IPS-15b (cell line): Measurements from ENCODE around the gene C11orf16.
"Not testable (repeated sequence)": the region's sequence is repeated elsewhere in the genome, so short reads cannot be mapped to it uniquely, and the experiment has no call there.

Source experiments
- H3K27me3 ChIP-seq: one replicate; pipeline ENCODE4 v1.6.1; 2013; ENCODE audit warnings: low read length; ENCODE audit not compliant: control insufficient read depth, insufficient read depth
- H3K36me3 ChIP-seq: one replicate; pipeline ENCODE4 v1.6.1; 2013; ENCODE audit warnings: low read length; ENCODE audit not compliant: control insufficient read depth, insufficient read depth
- H3K4me1 ChIP-seq: one replicate; pipeline ENCODE4 v1.6.1; 2013; ENCODE audit warnings: mild to moderate bottlenecking, low read length; ENCODE audit not compliant: control insufficient read depth, insufficient read depth
- H3K4me3 ChIP-seq: one replicate; pipeline ENCODE4 v1.5.1; 2013; ENCODE audit warnings: low read depth, low read length
- H3K9ac ChIP-seq: one replicate; pipeline ENCODE4 v1.6.1; 2013; ENCODE audit warnings: low read depth, mild to moderate bottlenecking, low read length
- H3K9me3 ChIP-seq: one replicate; pipeline ENCODE4 v1.6.1; 2013; ENCODE audit warnings: mild to moderate bottlenecking, low read length; ENCODE audit not compliant: control insufficient read depth, insufficient read depth

Gene C11orf16

GRCh38 chr11:8911029-8911823 lies 21.5 kb downstream of the C11orf16 start, which contains the start of gene AKIP1:
TSS of gene AKIP1 (plus strand) at chr11:8911189. CDS start at chr11:8911450, 261 bp downstream.
- peak within 1 kb of the TSS; percentile 87 for H3K4me3 ChIP-seq

GRCh38 chr11:8910649-8911026 lies 22.1 kb downstream of the C11orf16 start:
- no peaks in the 10 kb centered on the region for H3K4me1 ChIP-seq
- H3K27me3 ChIP-seq = peaks cover 24% of the 10 kb centered on the region
- no peak overlapping the region for H3K9ac ChIP-seq
- H3K9me3 ChIP-seq = no peaks in the 10 kb centered on the region
- peak overlapping the region; percentile 82 for H3K4me3 ChIP-seq
- no peaks in the 10 kb centered on the region for H3K36me3 ChIP-seq

More at GRCh38 chr11:8911029-8911823, 21.5 kb downstream of the C11orf16 start, which contains the start of gene AKIP1:
- H3K9me3 ChIP-seq = no peaks in the 10 kb centered on the region
- H3K36me3 ChIP-seq = no peaks in the 10 kb centered on the region
- no peaks in the 10 kb centered on the region for H3K4me1 ChIP-seq
- H3K27me3 ChIP-seq = peaks cover 24% of the 10 kb centered on the region
- peak within 1 kb of the TSS; percentile 70 for H3K9ac ChIP-seq

- Histone ChIP-seq H3K36me3 (no peaks in the 10 kb centered on the region), H3K27me3 (peaks cover 24% of the 10 kb centered on the region), H3K9ac (no peak overlapping the region), H3K4me1 (no peaks in the 10 kb centered on the region), H3K9me3 (no peaks in the 10 kb centered on the region), H3K4me3 (no peak overlapping the region)
Observed at GRCh38 chr11:8908099-8908498, 24.6 kb downstream of the C11orf16 start.

GRCh38 chr11:8907116-8907515 lies 25.6 kb downstream of the C11orf16 start:
- no peaks in the 10 kb centered on the region for H3K36me3 ChIP-seq
- H3K4me1 ChIP-seq = no peaks in the 10 kb centered on the region
- peaks cover 24% of the 10 kb centered on the region for H3K27me3 ChIP-seq
- H3K9me3 ChIP-seq = no peaks in the 10 kb centered on the region
- H3K9ac ChIP-seq = no peak overlapping the region
- H3K4me3 ChIP-seq = no peak overlapping the region

- no peaks in the 10 kb centered on the region for H3K4me1 ChIP-seq
- peaks cover 24% of the 10 kb centered on the region for H3K27me3 ChIP-seq
- H3K9me3 ChIP-seq = no peaks in the 10 kb centered on the region
- no peaks in the 10 kb centered on the region for H3K36me3 ChIP-seq
- no peak overlapping the region for H3K4me3 ChIP-seq
- H3K9ac ChIP-seq = no peak overlapping the region
Observed at GRCh38 chr11:8905528-8906165, 27.1 kb downstream of the C11orf16 start.

GRCh38 chr11:8899119-8899753 lies 33.5 kb downstream of the C11orf16 start:
- H3K36me3 ChIP-seq = no peaks in the 10 kb centered on the region
- no peak overlapping the region for H3K4me3 ChIP-seq
- no peaks in the 10 kb centered on the region for H3K27me3 ChIP-seq
- no peaks in the 10 kb centered on the region for H3K9me3 ChIP-seq
- no peaks in the 10 kb centered on the region for H3K4me1 ChIP-seq
- H3K9ac ChIP-seq = no peak overlapping the region

- not testable (repeated sequence) for H3K4me3 ChIP-seq
Observed at GRCh38 chr11:8891185-8891584, 41.6 kb downstream of the C11orf16 start.

GRCh38 chr11:8886322-8886721 lies 46.4 kb downstream of the C11orf16 start:
- Histone ChIP-seq H3K36me3 (no peaks in the 10 kb centered on the region), H3K4me1 (no peaks in the 10 kb centered on the region), H3K9ac (no peak overlapping the region), H3K9me3 (peaks cover 6% of the 10 kb centered on the region), H3K4me3 (no peak overlapping the region), H3K27me3 (no peaks in the 10 kb centered on the region)

More at GRCh38 chr11:8891185-8891584, 41.6 kb downstream of the C11orf16 start:
- H3K9me3 ChIP-seq, H3K27me3 ChIP-seq, H3K9ac ChIP-seq, H3K4me1 ChIP-seq, H3K36me3 ChIP-seq: not testable (repeated sequence)

- H3K4me3 ChIP-seq, H3K9ac ChIP-seq, H3K4me1 ChIP-seq, H3K9me3 ChIP-seq, H3K27me3 ChIP-seq, H3K36me3 ChIP-seq: not testable (repeated sequence)
Observed at GRCh38 chr11:8881585-8881984, 51.2 kb downstream of the C11orf16 start.

GRCh38 chr11:8878771-8879170 lies 54.0 kb downstream of the C11orf16 start:
- H3K9ac ChIP-seq = no peak overlapping the region
- H3K36me3 ChIP-seq = no peaks in the 10 kb centered on the region
- H3K4me1 ChIP-seq = no peaks in the 10 kb centered on the region
- H3K9me3 ChIP-seq = no peaks in the 10 kb centered on the region
- H3K4me3 ChIP-seq = no peak overlapping the region
- no peaks in the 10 kb centered on the region for H3K27me3 ChIP-seq

GRCh38 chr11:8873741-8874405 lies 58.9 kb downstream of the C11orf16 start:
- no peaks in the 10 kb centered on the region for H3K9me3 ChIP-seq
- H3K36me3 ChIP-seq = no peaks in the 10 kb centered on the region
- no peak overlapping the region for H3K4me3 ChIP-seq
- H3K4me1 ChIP-seq = peaks cover 7% of the 10 kb centered on the region
- no peaks in the 10 kb centered on the region for H3K27me3 ChIP-seq
- H3K9ac ChIP-seq = no peak overlapping the region
